GM10248 (cell line): Measurements from ENCODE around the gene P2RY13.

Experiments
- CTCF ChIA-PET: fragments of 300-600 bp; sonication (Branson Sonifier 250); formaldehyde crosslinking; extraction: SDS; loops from one replicate; lab custom pipeline; 2021; ENCODE audit warnings: antibody characterized with exemption; lab: Yijun Ruan, JAX
- POLR2A ChIA-PET: fragments of 350-650 bp; sonication (Branson Sonifier 250); formaldehyde crosslinking; extraction: SDS; loops from one replicate; lab custom pipeline; 2020; ENCODE audit warnings: antibody characterized with exemption; lab: Yijun Ruan, JAX
- DNase-seq: peaks from one replicate; pipeline ENCODE4 v3.0.0; 2012; ENCODE audit errors: extremely low spot score
- TF ChIP-seq, protein P1 (sequence below): IDR thresholded peaks from 2 replicates; pipeline ENCODE4 v1.5.1; 2012; ENCODE audit warnings: mild to moderate bottlenecking, low read depth; ENCODE audit errors: extremely low read depth, missing control alignments, control extremely low read depth

P2RY13 gene

GRCh38 chr3:151306168-151306810 lies 23.1 kb downstream of the P2RY13 start:
- TF ChIP-seq, protein P1, sequence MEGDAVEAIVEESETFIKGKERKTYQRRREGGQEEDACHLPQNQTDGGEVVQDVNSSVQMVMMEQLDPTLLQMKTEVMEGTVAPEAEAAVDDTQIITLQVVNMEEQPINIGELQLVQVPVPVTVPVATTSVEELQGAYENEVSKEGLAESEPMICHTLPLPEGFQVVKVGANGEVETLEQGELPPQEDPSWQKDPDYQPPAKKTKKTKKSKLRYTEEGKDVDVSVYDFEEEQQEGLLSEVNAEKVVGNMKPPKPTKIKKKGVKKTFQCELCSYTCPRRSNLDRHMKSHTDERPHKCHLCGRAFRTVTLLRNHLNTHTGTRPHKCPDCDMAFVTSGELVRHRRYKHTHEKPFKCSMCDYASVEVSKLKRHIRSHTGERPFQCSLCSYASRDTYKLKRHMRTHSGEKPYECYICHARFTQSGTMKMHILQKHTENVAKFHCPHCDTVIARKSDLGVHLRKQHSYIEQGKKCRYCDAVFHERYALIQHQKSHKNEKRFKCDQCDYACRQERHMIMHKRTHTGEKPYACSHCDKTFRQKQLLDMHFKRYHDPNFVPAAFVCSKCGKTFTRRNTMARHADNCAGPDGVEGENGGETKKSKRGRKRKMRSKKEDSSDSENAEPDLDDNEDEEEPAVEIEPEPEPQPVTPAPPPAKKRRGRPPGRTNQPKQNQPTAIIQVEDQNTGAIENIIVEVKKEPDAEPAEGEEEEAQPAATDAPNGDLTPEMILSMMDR, result no peak
- POLR2A ChIA-PET, result no interaction called here
- CTCF ChIA-PET, result interaction anchor here (0.9 to 1.5 kb wide), 4 partner anchors 18 to 138 kb away, joined by 3 to 8 read pairs (median 3); no protein-coding TSS in a partner anchor
- DNase-seq, result no peak

- TF ChIP-seq, protein P1, result no peak
- POLR2A ChIA-PET, result no interaction called here
- DNase-seq, result no peak
- CTCF ChIA-PET, result interaction anchor here (0.9 to 1.5 kb wide), 4 partner anchors 17 to 138 kb away, joined by 3 to 7 read pairs (median 3); no protein-coding TSS in a partner anchor
These were observed 23.6 kb downstream of the P2RY13 start for GRCh38 chr3:151305775-151306151.

DNA sequence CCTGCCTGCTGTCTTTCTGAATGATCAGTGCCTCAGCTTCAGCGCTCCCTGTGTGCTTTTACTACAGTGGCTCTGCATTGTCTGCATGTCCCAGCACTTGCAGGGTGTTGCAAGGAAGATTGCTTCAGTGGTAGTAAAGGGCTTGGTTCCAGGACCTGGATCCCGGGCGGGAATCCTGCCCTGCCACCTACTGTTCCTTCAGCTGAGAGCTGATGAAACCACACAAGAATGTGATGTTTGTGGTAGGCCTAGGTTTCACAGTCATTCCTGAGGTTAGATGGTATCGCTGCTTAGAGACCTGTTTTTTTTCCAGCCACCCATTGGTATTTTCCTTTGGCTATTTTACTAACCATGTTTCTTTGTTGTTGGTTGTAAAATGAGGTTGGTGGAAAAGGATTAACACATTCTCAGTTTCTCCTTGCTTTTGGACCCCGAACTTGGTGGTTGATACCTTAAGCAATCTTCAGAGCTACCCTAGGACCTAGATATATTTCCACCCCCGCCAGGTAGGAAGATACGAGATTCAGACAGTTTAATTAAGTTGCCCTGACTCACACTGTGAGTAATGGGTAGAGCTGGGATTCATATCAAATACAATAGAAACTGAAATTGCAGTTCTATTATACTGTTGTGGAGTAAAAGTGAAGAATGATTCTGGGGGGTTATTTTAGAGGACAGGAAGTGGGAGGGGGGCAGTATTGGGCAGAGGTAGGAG lies 24.1 kb downstream of the P2RY13 start:
- ChIA-PET POLR2A (no interaction called here), CTCF (interaction anchor here (1.1 to 1.5 kb wide), 4 partner anchors 17 to 77 kb away, joined by 3 to 7 read pairs (median 3); no protein-coding TSS in a partner anchor)
- no peak for DNase-seq
- TF ChIP-seq, protein P1, result no peak

DNA sequence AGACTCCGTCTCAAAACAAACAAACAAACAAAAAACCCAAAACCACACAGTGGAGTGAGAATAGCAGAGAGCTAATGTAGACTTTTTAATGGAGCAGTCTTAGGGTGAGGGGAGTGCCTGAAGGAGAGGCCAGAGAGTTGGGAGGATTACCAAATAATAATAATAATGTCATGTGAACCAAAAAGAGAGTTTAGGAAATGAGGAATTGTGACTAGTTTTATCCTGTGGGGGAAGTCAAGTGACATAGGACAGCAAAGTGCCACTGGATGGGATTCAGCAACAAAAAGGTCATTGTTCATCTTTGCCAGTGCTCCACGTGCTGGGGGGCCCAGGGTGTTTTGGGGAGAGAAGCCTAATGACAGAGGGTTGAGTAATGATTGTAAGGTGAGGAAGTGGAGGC lies 25.6 kb downstream of the P2RY13 start:
- TF ChIP-seq, protein P1, result no peak
- CTCF ChIA-PET, result interaction anchor here (1.2 kb wide), 1 partner anchor 86 kb away, joined by 3 read pairs; no protein-coding TSS in a partner anchor
- POLR2A ChIA-PET, result interaction anchor here (0.6 kb wide), 1 partner anchor 81 kb away, joined by 3 read pairs; the partner anchor contains the start of gene P2RY12
- no peak for DNase-seq

GRCh38 chr3:151301787-151302186 lies 27.6 kb downstream of the P2RY13 start:
- TF ChIP-seq, protein P1, result no peak
- POLR2A ChIA-PET, result no interaction called here
- CTCF ChIA-PET, result no interaction called here
- DNase-seq, result no peak

DNA sequence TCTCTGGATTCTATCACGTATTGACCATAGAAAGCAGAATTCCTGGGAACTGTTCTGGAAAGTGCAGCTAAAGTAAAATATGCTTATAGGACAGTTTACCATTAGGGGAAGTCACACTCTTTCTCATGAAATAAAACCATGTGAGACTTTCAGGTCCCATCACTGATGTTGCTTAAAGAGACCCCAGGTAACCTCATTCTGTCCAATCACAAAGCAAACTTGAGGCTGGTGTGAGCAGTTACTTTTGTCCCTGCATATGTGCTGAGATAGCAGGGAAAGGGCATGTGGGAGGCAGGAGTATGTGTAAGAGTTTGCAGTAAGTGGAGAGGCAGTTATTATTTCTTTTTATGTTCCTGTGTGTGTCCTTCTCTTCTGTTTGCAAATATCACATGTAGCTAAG lies 28.8 kb downstream of the P2RY13 start:
- DNase-seq, result no peak
- ChIA-PET POLR2A (no interaction called here), CTCF (interaction anchor here (1.1 to 1.3 kb wide), 3 partner anchors 12 to 122 kb away, joined by 3 to 4 read pairs (median 4); no protein-coding TSS in a partner anchor)
- TF ChIP-seq, protein P1, result no peak
